Left renal cortex interstitium (tissue), 4 donors: ENCODE measurements around the gene EQTN. TPM values are rescaled to one million over a fixed set of nuclear protein-coding genes. Genes with fewer than 3 reads are reported as not detected.

Experiments
- polyA plus RNA-seq, 4 donors: library from polyadenylated mRNA; unstranded; fragments of 120-200 nt; gene quantifications; one replicate each; pipeline ENCODE4 v1.2.1, GENCODE V29; 2013; ENCODE audit not compliant: insufficient read length in 4 of 4

The EQTN gene
- polyA plus RNA-seq, 4 donors: 0.34 to 0.39 (median 0.35) TPM; not detected in 1

Other genes starting within 250 kb of the EQTN start
- 10 to 100 TPM; 30.9 to 53.4 (median 39.2) TPM for gene TEK, start 187.9 kb downstream of the EQTN start, polyA plus RNA-seq
- not detected for gene IFNK, start 227.1 kb upstream of the EQTN start, polyA plus RNA-seq
- 10 to 100 TPM; 21.2 to 23.9 (median 22.4) TPM for gene MOB3B, start 232.7 kb upstream of the EQTN start, polyA plus RNA-seq